ENCODE data around the gene CHIA.

CHIA gene

DNA sequence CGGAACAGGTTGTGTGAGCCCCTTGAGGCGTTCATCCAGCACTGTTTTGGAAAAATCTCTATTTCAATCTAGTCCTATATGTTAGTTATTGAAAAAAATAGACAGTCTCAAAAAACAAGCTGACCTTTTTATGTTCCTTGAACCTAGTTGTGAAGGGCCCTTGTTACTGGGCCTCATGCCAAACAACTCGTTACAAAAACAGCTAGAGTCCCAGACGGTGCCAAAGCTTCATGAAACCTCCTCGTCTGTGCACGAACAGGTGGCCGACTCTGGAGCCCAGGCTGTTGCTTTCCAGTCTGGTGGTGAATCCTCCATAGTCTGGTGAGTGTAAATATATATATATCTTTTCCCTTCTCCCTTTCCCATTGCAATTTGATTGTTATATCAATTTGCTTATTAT lies at the start of gene CHIA:
Gene CHIA (plus strand): TSS at position 222 of the 400 bp plus-strand sequence. CDS start 19,617 bp downstream, outside the sequence.
- TF ChIP-seq, protein P1, sequence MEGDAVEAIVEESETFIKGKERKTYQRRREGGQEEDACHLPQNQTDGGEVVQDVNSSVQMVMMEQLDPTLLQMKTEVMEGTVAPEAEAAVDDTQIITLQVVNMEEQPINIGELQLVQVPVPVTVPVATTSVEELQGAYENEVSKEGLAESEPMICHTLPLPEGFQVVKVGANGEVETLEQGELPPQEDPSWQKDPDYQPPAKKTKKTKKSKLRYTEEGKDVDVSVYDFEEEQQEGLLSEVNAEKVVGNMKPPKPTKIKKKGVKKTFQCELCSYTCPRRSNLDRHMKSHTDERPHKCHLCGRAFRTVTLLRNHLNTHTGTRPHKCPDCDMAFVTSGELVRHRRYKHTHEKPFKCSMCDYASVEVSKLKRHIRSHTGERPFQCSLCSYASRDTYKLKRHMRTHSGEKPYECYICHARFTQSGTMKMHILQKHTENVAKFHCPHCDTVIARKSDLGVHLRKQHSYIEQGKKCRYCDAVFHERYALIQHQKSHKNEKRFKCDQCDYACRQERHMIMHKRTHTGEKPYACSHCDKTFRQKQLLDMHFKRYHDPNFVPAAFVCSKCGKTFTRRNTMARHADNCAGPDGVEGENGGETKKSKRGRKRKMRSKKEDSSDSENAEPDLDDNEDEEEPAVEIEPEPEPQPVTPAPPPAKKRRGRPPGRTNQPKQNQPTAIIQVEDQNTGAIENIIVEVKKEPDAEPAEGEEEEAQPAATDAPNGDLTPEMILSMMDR (IDR thresholded peaks at IDR 0.05; ENCODE audit: low read length, missing control alignments) = no peak
- peak; percentile 18 for DNase-seq (ENCODE audit: low read depth)
- H3K4me3 ChIP-seq (replicated peaks; ENCODE audit: low read depth, low read length) = no peak within 1 kb of the TSS

DNA sequence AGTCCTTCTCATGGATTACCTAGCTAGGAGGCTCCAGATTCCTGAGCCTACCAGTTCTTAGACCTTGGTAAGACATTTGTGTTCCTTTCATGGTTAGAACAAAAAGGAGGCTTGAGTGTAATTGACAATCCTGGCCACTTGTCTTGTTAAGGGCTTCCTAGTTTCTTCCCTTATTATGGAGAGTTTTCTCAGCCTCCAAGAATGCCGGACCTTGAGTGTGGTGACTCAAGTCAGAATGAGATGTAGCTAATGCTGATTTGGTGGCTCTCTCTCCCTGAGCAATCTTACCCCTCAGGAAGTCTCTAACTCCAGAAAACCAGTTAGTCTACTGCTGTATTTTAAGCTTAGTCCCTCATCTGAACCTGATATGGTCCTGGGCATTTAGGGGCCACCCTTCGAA lies 48.9 kb upstream of the CHIA start:
- no peak for DNase-seq (ENCODE audit: low read depth)
- H3K4me3 ChIP-seq (replicated peaks; ENCODE audit: low read depth, low read length) = no peak overlapping the region
- TF ChIP-seq, protein P1 (IDR thresholded peaks at IDR 0.05; ENCODE audit: low read length, missing control alignments) = no peak

DNA sequence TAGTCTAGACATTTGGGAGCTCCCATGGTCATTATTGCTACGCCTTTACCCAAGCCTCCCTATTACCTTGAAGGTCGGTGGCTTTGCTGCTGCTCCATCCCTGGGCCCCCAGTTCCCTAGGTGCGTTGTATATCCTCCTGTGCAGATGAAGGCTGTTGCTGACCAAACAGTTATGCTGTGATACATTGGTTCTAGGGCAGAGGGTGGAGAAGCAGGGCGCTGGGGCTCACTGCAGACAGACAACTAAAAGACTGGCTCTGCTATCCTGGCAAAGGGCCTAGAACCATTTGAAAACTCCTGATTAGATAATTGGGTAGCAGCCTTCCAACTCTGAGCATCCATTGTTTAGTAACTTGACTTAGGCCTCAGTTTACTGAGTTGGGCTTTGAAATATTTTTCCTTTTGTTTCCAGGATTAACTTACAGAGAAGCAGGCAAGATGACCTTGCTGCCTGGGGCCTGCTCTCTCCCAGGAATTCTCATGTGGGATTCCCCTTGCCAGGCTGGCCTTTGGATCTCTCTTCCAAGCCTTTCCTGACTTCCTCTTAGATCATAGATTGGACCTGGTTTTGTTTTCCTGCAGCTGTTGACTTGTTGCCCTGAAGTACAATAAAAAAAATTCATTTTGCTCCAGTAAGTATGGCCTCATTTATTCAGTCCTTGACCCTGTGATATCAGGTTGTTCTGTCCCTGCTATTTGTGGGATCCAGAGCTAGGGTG lies 47.7 kb upstream of the CHIA start:
- TF ChIP-seq, protein P1 (IDR thresholded peaks at IDR 0.05; ENCODE audit: low read length, missing control alignments) = no peak
- peak; percentile 35 for DNase-seq (ENCODE audit: low read depth)
- no peak overlapping the region for H3K4me3 ChIP-seq (replicated peaks; ENCODE audit: low read depth, low read length)

DNA sequence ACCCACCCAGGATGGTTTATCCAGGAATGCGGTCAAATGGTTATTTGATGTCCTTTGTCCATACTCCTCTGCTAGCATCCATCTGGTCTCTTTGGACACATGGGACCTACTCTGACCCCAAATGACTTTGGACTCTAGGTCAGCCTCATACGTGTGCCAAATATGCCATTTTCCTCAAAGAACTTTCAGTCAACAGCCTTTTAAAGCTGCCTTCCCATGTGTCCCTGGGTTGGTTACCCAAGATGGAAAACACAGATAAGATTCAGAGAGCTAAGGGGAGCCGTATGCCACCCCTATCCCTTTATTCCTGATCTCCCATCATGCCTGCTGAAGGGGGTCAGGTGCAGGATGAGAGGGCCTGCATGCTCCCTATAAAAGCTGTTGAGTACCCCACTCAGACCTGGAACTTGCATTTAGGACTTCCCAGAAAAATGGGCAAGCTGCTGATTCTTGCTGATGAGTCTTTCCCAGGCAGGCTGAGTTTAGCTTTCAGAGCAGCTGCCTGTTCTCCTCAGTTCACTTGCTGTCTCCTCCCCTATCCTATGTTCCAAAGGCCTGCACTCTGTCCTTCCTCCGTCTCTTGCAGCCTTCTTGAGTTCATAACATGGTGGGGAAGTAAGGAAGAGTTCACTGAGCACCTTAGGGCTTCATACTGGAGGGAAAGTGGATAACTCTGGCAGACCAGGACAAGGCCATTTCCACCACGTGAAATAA lies 43.4 kb upstream of the CHIA start:
- TF ChIP-seq, protein P1 (IDR thresholded peaks at IDR 0.05; ENCODE audit: low read length, missing control alignments) = no peak
- DNase-seq (ENCODE audit: low read depth) = no peak
- no peak overlapping the region for H3K4me3 ChIP-seq (replicated peaks; ENCODE audit: low read depth, low read length)

DNA sequence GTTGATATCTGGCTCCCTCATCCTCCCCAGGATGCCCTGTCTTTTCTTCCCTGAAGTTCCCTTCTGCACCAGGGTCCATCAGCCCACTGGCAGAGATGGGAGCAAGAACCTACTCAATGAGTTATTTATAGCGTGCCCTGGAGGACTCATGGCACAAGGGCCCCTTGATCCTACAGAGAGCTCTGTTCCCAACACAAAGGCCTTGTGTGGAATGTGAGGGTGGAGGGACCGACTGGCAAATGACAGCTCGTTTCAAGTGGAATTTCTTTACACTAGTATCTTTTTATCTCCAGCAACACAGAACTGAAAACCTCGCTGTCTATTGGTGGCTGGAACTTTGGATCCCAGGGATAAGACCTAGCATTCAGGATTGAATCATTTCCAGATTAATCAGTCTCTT lies 40.7 kb upstream of the CHIA start:
- TF ChIP-seq, protein P1 (IDR thresholded peaks at IDR 0.05; ENCODE audit: low read length, missing control alignments) = no peak
- no peak overlapping the region for H3K4me3 ChIP-seq (replicated peaks; ENCODE audit: low read depth, low read length)
- DNase-seq (ENCODE audit: low read depth) = no peak

DNA sequence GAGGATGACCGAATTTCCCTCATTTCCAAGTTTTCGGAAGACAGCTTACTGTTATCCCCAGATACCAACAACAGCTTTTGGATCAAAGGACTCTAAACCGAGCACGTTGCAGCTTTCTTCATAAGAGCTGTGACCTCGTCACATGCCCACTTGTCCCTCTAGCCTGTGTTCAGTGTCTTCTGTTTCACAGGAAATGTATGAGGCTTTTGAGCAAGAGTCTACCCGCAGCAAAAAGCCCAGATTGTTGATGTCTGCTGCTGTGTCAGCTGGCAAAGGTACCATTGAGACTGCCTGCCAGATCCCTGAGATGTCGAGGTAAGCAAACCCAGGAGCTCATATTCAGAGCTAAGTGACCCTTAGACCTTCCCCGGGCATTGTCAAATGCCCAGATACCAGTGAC lies 39.1 kb upstream of the CHIA start:
- TF ChIP-seq, protein P1 (IDR thresholded peaks at IDR 0.05; ENCODE audit: low read length, missing control alignments) = no peak
- no peak for DNase-seq (ENCODE audit: low read depth)
- no peak overlapping the region for H3K4me3 ChIP-seq (replicated peaks; ENCODE audit: low read depth, low read length)
